Measurements from ENCODE around the gene SORT1. TPM values are rescaled to one million over a fixed set of nuclear protein-coding genes. Genes with fewer than 3 reads are reported as not detected.

The SORT1 gene
- total RNA-seq, 1 experiment from 2014 or later, result 47.9 TPM

DNA sequence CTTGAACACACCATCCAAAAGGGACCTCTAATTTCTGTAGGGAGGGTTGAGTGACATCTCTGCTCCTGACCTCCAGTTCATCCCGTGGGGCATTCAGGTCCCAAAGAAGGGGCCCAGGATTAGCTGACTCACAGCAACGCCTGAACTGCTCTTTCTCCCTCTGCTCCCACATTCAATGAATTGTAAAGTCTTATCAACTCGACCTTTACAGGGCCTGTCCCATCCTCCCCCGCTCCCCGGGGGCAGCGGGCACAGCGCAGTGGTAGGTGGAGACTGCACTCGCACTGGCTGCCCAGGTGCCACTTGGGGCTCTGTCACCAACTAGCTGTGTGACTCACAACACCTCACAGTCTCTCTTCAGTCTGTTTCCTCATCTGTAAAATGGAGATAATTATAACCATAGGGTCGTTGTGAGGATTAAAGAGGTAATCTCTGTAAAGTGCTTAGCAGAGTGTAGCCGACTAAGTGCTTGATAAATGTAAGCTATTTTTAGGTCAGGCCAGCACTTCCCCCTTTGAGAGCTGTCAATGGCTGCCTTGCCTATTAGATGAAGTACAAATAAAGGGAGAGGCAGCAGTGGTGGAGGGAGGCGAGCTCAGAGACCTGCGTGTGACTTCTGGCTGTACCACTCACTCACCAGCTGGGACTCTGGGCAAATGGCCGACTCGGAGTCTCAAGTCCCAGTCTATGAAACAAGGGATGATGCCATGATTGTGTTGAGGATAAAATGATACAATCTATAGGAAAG, 90.3 kb downstream of the SORT1 start:
- H3K27ac ChIP-seq (ENCODE audit: insufficient read length, low read depth, low read length), result no peak overlapping the region
- H3K4me3 Mint-ChIP-seq, result no peak overlapping the region

More for the DNA sequence above, 90.3 kb downstream of the SORT1 start:
- H3K4me2 ChIP-seq (ENCODE audit: insufficient read depth, insufficient read length, low read length), result no peak overlapping the region
- no peak overlapping the region for H3K18ac ChIP-seq (ENCODE audit: insufficient read length, low read depth, low read length)
- H2BK12ac ChIP-seq (ENCODE audit: insufficient read length, low read depth, low read length), result no peak overlapping the region
- H3K27me3 ChIP-seq (ENCODE audit: insufficient read depth, low read length), result no peaks in the 10 kb centered on the region
- no peak overlapping the region for H2BK15ac ChIP-seq (ENCODE audit: low read depth, low read length)
- Mint-ChIP-seq H3K27me3 (ENCODE audit: low read depth) (no peaks in the 10 kb centered on the region), H3K4me1 (peaks cover 20% of the 10 kb centered on the region in 2 experiments), H3K27ac (peak overlapping the region in 1 of 3 experiments; percentile 83; a peak in 2 of 7 replicates), H3K9me3 (no peaks in the 10 kb centered on the region), H3K36me3 (ENCODE audit: insufficient read depth in 1 of 3, low read depth in 3 of 3) (peaks cover 0 to 3% (median 0%) of the 10 kb centered on the region in 3 experiments; a peak in 1 of 7 replicates)
- DNase-seq, result no peak
- no peaks in the 10 kb centered on the region; the same call in 1 of the 2 replicates for H3K4me1 ChIP-seq (ENCODE audit: insufficient read depth, low read length)
- H3K14ac ChIP-seq (ENCODE audit: insufficient read depth, low read length), result no peak overlapping the region
- H3K9me3 ChIP-seq (ENCODE audit: control insufficient read depth, low read depth, low read length), result no peaks in the 10 kb centered on the region
- TF ChIP-seq, protein P1, sequence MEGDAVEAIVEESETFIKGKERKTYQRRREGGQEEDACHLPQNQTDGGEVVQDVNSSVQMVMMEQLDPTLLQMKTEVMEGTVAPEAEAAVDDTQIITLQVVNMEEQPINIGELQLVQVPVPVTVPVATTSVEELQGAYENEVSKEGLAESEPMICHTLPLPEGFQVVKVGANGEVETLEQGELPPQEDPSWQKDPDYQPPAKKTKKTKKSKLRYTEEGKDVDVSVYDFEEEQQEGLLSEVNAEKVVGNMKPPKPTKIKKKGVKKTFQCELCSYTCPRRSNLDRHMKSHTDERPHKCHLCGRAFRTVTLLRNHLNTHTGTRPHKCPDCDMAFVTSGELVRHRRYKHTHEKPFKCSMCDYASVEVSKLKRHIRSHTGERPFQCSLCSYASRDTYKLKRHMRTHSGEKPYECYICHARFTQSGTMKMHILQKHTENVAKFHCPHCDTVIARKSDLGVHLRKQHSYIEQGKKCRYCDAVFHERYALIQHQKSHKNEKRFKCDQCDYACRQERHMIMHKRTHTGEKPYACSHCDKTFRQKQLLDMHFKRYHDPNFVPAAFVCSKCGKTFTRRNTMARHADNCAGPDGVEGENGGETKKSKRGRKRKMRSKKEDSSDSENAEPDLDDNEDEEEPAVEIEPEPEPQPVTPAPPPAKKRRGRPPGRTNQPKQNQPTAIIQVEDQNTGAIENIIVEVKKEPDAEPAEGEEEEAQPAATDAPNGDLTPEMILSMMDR (conservative IDR thresholded peaks at IDR 0.05), result no peak
- no peak overlapping the region for H2AK5ac ChIP-seq (ENCODE audit: insufficient read length, low read length)
- no peak overlapping the region for H3K23ac ChIP-seq (ENCODE audit: insufficient read length, low read depth, low read length)
- no peak overlapping the region for H2AFZ ChIP-seq (ENCODE audit: low read length)
- H2BK20ac ChIP-seq (ENCODE audit: low read depth, low read length, poor library complexity, severe bottlenecking), result no peak overlapping the region
- H2BK120ac ChIP-seq (ENCODE audit: low read depth, low read length, poor library complexity, severe bottlenecking), result no peak overlapping the region
- H3K4ac ChIP-seq (ENCODE audit: low read depth, low read length), result no peak overlapping the region
- no peak overlapping the region for H3K9ac ChIP-seq (ENCODE audit: extremely low read depth, insufficient read length, low read length)
- H4K91ac ChIP-seq (ENCODE audit: insufficient read length, low read depth, low read length), result no peak overlapping the region
- no peaks in the 10 kb centered on the region for H3K79me1 ChIP-seq (ENCODE audit: insufficient read depth, low read depth, low read length, poor library complexity, severe bottlenecking)
- H2BK5ac ChIP-seq (ENCODE audit: insufficient read length, low read length), result no peak overlapping the region
- H3K79me2 ChIP-seq (ENCODE audit: insufficient read depth, low read length), result no peaks in the 10 kb centered on the region
- H3T11ph ChIP-seq (ENCODE audit: low read length), result no peak overlapping the region
- no peaks in the 10 kb centered on the region for H3K23me2 ChIP-seq (ENCODE audit: insufficient read length, low read depth, low read length, poor library complexity, severe bottlenecking)
- no peak overlapping the region for H4K8ac ChIP-seq (replicated peaks; ENCODE audit: insufficient read length, low read depth, low read length)
- no peaks in the 10 kb centered on the region for H4K20me1 ChIP-seq (ENCODE audit: control insufficient read depth, insufficient read depth, insufficient read length)
- no CpG with 5 or more reads among the region's 14 CpGs for WGBS (ENCODE audit: extremely low coverage, insufficient read length, low lambda C conversion rate)
- H4K5ac ChIP-seq (ENCODE audit: insufficient read length, low read depth, low read length), result no peak overlapping the region
- no peak overlapping the region for H3K56ac ChIP-seq (ENCODE audit: insufficient read length, low read depth, low read length)
